ENCODE measurements around the gene KITLG.
"Not testable (repeated sequence)": the region's sequence is repeated elsewhere in the genome, so short reads cannot be mapped to it uniquely, and the experiment has no call there.

KITLG gene, protein sequence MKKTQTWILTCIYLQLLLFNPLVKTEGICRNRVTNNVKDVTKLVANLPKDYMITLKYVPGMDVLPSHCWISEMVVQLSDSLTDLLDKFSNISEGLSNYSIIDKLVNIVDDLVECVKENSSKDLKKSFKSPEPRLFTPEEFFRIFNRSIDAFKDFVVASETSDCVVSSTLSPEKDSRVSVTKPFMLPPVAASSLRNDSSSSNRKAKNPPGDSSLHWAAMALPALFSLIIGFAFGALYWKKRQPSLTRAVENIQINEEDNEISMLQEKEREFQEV

DNA sequence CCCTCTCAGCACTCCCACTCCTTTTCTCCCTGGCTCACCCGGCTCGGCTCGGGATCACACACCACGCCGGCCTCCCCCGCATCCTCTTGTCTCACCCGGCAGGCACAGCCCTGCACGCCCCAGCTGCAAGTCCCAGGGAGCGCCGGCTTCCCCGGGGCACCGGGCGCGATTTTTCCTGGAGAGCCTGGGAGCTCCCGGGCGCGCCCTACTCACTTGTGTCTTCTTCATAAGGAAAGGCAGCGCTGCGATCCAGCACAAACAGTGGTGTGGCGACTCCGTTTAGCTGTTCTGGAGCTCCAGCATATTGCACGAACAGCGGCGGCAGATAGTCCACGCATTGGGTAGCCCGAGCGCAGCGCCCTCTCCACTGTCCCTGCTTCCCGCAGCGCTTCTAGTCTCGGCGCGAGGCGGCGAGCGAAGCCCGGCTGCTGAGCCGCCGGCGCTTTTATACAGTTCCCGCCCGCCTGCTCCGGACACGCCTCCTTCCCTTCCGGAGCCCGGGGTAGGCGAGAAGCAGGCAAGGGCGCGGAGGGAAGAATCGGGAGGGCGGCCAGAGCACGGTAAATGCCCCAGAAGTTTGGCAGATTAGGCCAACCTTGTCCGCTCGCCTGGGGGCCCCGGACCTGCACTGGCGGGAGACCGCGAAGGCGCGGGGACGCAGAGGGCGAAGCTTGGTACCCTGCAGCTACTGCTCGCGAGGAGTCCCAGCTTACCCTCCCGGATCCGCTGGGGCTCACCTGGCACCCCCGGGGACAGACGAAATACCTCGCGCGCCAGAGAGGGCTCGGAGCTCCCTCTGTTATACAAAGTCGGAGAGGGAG, at the start of gene KITLG:
KITLG (minus strand) TSS at position 421 of the 821 bp plus-strand sequence; CDS start at position 228, 193 bp downstream.
- peak in 1 of 2 donors; percentile 11 for DNase-seq

DNA sequence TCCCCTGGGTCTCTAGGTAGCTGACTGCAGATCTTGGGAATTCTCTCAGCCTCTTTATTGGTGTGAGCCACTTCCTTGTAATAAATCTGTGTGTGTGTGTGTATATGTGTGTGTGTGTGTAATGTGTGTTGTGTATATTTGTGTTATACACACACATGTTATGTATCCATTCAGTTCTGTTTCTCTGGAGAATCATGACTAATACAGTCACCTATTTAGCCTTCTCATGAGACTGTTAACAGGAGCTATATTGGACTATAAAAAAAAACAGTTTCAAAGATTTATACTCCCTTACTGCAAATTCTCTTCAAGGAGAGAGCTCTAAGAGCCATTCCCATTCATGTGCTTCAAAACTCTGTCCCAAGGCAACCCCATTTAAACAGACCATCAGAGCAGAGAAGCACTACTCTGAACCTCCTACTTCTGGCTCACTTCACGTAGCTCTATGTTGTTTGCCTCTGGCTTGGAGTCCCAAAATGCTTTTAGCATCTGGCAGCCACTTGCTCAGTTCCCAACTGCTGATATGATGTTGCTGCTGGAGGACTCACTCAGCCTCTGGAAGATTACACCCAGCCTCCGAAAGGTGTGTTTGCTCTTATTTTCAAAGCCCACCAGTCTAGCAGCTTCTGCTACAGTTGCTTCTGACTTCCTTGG, 48.7 kb upstream of the KITLG start:
- DNase-seq, result no peak

DNA sequence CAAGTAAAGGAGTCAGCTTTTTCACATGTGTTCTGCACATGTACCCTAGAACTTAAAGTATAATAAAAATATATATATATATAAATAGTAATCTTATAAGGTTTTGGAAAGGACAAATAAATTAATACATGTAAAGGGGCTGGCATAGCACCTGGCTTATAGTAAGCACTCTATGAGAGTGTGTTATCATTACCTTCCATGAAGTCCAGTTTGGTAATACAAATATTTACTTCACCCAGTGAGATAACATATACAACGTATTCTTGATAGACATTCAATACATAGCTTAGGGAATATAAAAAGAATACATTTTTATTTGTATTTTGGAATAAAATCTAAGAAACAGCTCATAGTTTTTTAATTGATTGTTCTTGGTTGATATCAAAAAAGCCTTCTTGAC, 47.8 kb upstream of the KITLG start:
- not testable (repeated sequence) for DNase-seq

DNA sequence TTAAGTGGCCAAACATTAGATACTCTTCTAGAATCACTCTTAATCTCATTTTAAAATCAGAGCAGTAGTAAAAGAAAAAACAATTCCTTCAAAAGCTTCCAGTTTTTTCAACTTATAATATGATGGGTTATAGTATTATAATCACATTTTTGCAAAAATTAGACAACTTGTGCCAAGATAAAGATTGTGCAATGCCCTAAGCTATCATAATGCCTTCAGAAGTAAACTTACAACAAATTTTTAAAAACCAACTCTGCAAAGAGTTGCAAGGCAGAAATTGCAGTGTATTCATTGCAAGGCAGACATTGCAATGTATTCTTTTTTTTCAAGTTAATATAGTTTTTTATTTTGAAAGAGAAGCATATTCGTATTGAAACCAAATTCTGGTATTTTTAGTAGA, 47.2 kb upstream of the KITLG start:
- DNase-seq, result no peak

DNA sequence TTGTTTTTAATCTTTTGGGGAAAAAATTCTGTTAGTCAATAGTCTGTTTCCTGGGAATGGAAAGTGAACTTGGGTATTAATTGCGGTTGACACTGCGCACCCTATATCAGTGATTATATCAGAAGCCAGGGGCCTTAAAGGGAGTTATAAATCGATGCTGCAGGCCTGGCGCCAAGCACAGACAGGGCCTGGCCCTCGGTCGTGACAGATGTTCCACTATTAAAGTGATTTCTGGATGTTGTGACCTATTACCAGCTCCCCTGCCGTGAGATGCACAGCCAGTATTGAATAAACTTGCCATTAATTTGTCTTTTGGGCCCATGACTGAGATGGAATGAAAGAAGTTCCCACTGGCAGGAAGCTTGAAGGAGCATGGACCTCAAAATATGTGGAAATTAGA, 45.1 kb upstream of the KITLG start:
- no peak for DNase-seq

DNA sequence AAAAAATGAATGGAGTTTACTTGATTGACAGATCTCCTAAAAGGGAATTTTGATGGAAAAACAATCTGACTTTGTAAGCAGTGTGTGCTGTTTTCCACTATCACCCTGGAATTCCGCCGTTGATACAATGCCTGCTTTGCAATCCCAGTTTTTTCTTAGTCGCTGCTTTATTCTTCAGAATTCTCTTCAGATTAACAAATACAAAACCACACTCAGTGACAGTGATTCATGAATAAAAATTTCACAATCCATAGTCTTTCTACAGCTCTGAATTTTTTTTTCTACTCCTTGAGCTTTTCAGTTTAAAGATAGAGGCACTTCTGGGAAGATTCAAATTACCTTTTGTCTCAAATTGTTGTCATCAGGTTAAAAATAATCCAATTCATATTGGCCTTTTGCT, 44.6 kb upstream of the KITLG start:
- DNase-seq, result no peak

DNA sequence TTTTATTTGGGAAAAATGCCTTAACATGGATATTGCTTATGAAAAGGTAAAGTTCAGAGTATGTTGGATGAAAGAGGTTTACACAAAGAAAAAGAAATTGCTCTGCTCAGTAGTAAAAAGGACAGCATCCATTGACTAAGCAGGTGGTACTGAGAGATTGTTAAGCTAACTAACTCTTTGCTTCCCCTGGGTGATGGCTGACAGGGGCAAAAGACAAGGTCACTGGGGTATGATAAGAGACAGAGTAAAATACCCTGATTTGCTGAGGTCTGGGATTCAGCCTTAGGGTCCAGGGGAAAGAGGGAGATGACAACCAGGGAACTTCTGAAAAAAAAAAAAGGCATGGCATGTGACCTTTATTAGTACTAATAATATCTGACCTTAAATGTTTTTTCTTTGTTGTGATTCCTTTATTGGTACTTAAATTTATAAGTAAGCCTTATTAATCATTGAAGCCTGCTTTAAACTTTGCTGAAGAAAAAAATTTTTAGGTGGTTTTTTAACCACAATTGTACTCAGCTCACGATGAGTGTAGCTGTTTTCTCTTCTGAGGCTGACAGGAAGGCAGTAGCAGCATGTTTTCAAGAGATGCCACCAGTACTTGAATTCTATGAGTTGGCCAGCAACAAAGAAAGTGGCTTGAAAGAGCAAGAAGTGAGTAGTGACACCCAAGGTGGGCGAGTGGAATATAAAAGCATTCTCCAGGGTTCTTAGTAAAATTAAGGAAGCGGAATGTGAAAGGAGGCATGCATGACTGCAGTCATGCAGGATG, 43.7 kb upstream of the KITLG start:
- no peak for DNase-seq

DNA sequence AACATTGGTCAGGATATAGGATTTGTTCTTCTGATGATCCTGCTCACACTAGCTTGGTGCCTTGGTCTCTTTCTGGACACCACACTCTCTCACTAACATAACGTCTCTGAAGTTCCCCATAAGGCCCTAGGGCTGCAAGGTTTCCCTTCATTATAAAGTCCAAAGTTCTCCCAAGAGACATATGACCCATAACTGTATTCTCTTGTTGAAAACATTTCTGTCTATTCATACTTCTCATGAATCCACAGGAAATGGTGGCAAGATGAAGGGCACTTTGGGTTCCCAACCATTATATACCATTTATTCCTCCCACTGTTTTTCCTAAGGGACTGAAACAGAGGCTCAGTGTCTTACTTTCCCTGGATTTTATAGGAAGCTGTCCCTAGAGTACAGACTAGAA, 37.1 kb upstream of the KITLG start:
- no peak for DNase-seq

DNA sequence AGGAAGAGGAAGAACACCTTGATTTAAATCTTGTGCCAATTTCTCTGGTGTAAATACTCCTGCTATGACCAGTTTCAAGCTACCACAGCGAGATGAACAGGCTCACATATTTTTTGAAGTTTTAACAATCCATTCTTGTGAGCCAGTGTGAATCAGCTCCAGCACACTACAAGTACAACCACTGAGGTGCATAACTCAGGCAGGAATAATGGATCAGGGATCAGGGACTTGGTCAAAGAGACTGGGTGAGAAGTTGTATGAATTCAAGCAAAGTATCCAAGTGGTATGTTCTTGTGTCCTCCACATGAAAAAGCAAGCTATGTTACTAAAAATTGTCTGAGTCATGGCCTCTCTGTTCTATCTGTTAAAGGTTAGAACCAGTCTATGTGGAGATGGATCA, 35.2 kb upstream of the KITLG start:
- no peak for DNase-seq

DNA sequence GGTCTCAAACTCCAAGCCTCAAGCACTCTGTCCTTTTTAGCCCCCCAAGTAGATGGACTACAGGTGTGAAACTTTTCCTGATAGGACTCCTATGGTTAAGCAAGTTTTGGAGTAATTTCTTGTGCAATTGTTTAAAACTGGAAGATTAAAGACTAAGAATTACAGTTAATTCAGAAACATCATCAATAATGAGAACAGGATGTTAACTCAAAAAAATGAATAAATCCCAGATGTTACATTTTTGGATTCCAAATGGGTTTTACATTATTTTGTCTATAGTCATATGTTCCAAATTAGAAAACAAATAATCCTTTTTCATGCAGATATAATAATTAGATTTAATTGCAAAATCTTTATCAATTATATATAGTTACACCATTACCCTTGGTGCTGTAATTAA, 24.4 kb upstream of the KITLG start:
- no peak for DNase-seq

DNA sequence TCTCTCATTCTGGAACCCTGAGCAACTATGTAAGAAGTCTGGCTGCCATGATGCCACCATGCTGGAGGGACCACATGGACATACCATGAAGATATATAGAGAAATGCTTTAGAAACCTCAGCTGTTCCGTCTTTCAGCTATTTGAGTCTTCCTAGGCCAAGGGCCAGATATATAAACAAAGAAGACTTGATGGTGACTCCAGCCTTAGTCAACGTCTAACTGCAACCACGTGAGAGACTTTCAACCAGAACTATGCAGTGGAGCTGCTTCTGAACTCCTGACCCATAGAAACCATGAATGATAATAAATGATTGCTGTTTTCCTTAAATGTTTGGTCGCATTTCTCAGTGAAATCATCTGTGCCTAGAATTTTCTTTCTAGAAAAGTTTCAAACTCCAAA, 20.0 kb upstream of the KITLG start:
- no peak for DNase-seq

DNA sequence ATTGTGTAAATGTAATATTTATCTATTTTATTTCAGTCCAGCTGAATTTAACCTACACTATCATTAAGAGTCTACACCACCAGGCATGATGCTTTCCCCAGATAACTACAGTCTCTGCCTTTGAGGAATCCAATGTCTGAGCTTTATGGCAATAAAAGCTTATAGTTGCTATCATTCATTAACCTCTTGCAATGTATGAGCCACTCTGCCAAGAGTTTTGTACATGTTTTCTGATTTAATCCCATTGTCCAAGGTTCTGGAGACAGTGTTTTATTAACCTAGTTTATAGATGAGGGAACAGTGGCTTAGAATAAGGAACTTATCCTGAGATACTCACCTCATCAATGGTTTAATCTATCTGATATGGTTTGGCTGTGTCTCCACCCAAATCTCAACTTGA, 17.1 kb upstream of the KITLG start:
- no peak for DNase-seq

DNA sequence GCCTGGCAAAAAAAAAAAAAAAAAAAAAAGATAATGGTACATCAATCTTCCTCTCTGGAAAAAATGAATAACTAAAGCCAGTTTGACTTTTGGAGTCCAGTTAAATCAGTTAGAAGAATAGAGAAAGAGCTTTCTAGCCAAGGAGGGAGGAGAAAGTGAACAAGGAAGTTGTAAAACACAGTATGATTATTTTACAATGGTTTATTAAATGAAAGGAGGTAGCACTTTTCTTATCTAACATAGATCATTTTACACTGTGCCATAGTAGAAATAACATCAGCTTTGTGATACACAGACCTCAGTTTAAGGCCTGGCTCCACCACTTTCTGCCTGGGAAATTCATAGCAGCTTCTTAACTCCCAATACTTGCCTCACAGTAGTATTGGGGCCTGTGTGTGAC, 15.4 kb upstream of the KITLG start:
- DNase-seq, result no peak

DNA sequence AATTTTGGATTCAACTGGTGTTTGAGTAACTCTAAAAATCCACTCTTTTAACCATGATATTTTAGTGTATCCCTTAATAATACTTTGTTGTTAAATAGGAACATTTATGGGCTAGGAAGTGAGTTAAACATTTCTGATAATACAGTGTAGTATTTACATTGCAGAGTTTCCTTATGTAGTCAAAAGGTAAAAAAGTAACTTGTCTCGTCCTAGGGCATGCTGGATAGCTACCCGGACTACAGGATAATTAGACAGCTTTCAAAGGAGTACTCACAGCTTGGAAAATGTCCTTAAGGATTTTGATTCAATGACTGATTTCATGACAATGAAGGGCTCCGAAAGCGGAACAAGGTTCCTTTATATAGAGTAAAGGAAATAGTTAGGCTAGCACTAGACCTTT, 14.5 kb upstream of the KITLG start:
- DNase-seq, result no peak

DNA sequence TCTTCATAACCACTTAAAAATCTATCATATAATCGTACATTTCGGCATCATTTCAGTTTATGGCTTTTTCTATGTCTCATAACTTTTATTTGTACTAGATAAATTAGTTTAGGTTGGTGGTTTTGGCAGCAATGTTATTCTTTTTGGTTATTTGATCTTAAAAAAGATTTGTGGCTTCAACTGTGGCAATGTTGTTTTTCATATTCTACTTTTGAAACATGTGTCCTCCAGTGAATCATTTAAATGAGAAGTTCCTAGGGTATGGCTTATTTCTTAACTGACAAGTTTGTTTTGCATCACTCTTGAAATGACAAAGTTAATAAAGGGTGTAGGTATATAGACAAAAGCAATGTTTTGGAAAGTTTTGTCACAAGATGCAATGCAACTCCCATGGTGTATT, 11.1 kb upstream of the KITLG start:
- DNase-seq, result no peak

DNA sequence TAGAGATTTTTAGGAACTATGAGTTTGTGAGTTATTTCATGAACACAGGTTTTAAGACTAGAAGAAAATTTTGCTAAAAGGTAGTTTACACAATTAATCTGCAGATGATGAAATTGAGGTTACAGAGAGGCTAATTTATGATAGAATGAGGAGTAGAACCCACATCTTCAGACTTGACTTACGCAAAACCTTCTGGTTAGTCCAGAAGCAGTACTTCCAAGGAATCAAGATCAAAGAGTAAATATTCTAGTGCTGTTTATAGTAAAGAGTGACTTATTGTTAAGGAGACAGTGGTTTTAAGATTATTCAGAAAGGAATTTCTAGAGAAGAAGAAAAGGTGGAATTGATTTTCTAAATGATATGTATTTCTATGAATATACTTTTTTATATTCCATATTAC, 10.6 kb upstream of the KITLG start:
- DNase-seq, result no peak

DNA sequence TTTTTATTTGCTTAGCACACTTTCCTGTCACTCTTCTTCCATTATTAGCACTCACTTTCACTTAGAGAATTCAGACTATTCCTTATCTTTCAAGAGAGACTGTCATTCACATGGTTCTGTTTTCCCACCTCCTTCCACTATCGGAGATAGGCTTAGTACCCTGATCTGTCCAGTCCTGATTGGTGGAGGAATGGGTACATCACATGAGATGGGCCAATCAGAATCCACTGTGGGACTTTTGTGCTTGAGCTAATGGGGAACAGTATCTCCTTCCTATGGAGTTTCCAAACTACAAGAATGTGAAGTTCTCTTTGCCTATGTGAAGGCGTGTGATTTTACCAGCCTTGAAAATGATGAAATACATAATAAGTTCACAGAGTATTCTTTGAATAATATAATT, 4.8 kb upstream of the KITLG start:
- no peak for DNase-seq

DNA sequence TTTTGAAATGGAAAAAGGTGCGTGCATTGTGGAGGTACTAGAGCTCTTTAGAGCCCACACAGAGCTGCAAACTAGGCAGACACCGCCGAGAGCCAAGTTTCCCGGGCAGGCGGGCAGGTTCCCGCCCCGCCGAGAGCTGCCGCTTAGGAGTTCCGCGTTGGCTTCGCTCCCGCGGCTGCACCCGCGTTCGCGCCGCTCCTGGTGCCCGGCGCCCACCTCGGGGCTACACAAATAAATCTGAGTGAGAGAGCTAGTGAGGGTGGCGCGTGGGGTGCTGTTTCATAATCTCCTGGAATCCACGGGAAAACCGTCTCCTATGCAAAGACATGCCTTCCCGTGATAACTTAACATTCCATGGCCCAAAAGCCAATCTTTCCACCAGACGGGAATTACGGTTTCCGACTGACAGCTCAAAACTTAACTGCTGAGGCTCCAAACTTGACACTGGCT, 645 bp downstream of the KITLG start:
- no peak for DNase-seq

DNA sequence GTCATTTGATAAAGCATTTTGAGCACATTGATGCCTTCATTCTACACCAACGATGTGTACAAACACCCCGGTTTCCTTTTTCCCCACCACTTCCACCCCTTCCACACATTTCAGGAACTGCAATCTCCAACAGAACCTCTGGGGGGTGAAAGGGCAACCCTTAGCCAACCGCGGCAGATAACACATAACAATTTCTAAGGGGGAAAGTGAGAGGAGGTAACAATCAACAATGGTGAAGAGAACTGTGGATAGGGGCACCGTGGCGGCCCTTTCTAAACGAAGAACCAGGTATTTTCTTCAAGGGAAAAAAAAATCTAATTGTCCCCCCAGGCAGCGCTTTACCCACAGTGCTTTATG, 1.1 kb downstream of the KITLG start:
- no peak for DNase-seq

DNA sequence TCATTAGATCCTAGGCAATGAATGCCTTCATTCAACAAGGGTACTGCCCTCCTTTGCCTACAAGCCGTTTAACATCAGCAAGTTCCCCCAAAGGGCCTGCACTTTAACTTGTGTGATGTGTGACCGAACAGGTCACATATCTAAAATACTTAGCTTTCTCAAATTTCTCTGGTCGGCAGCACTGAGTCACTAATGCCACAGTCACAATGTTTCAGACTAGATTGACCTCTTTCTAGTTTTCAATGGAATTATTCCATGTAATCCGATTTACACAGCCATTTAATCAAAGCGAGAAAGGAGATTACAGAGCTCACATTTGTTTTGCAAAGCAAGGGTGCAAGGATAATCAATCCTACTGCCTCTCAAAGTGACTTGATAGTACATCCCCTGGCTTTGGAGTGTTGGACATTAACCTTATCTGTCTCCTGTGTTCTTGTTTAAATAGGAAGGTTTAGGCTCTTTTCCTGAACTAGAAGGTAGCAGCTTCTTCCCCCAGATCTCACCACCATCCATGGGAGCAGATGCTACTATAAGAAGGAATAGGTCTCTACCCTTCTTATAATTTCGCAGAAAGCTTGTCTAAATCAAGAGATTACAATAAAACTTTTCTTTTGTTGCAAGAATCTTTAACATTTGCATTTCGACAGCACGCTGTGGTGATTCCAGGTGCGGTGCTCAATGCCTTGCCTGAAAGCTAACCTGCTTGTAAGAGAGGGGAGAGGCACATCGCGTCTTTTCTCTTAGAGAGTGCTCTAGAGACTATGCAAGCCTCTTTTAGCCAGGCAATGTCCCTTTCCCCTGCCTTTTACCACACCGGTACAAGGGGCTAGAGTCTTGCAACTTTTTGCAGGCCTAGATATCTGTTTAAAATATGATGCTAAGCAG, 1.8 kb downstream of the KITLG start:
- DNase-seq, result no peak

DNA sequence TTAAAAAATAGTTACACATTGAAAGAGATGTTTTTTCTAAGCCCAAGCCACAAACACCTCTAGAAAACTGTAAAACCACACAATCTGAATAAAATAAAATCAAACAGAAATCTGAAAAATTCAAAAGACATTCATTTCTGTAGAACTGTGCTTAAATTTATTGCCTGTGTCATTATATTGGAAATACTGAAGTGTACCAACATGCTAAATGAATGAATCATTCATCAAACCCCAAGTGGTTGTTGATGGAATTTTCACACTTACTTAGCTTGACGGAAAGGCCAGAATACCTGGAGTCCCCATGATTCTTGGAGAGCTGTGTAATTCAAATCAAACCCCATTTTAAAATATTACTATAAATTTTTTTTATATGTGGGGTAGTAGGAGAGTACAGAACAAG, 2.7 kb downstream of the KITLG start:
- no peak for DNase-seq

DNA sequence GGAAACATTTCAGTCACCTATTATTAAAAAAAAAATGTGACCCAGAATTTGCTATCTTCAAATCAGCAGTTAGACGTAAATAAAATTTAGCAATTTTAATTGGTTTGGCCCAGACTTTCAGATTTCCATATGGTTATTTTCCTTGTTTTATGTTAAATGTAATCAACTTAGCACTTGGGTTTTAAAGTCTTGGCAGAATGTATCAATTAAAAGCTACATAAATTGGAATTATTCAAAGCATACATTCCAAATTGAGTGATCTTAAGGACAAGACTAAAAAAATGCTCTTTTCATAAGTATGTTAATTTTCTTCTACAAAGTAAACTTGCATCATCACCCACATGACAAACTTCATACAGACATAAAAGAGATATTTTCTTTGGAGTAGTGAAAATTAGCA, 3.4 kb downstream of the KITLG start:
- no peak for DNase-seq

Data from CD4-positive, alpha-beta T cell treated with Interleukin-4 for 1 hour (primary cell).